CD8-positive, alpha-beta memory T cell (primary cell): ENCODE data around the gene IFFO2. TPM values are rescaled to one million over a fixed set of nuclear protein-coding genes. Genes with fewer than 3 reads are reported as not detected.
A peak's percentile ranks its signal among the peaks of the same experiment; 100 is the strongest.

Experiments
- CTCF ChIA-PET: fragments of 350-600 bp; sonication (Branson Sonifier 250); formaldehyde crosslinking; loops from one replicate; lab custom pipeline; 2021; ENCODE audit warnings: antibody characterized with exemption; lab: Charles Lee
- POLR2A ChIA-PET: fragments of 350-600 bp; sonication (Branson Sonifier 250); formaldehyde crosslinking; loops from one replicate; lab custom pipeline; 2021; ENCODE audit warnings: antibody characterized with exemption; lab: Charles Lee
- DNase-seq, 5 donors: peaks; one replicate each; pipeline versions ENCODE4 v3.0.0 to v3.0.0-alpha.2; 2020 to 2022; ENCODE audit warnings: mixed read lengths in 1 of 5
- H3K27ac ChIP-seq: one replicate; pipeline ENCODE4 v1.7.0; 2013; ENCODE audit warnings: low read depth, mild to moderate bottlenecking, low read length, moderate library complexity
- H3K27me3 ChIP-seq: 2 replicates; pipeline ENCODE4 v1.7.0; 2013; ENCODE audit warnings: low read length, mild to moderate bottlenecking; ENCODE audit not compliant: insufficient read depth, poor library complexity, severe bottlenecking
- H3K36me3 ChIP-seq: 2 replicates; pipeline ENCODE4 v1.7.0; 2013; ENCODE audit warnings: mild to moderate bottlenecking, low read length, moderate library complexity; ENCODE audit not compliant: insufficient read depth
- H3K4me1 ChIP-seq: 2 replicates; pipeline ENCODE4 v1.7.0; 2013; ENCODE audit warnings: mild to moderate bottlenecking, low read length, moderate library complexity; ENCODE audit not compliant: insufficient read depth
- H3K4me3 ChIP-seq: 2 replicates; pipeline ENCODE4 v1.7.0; 2013; ENCODE audit warnings: mild to moderate bottlenecking, low read length
- H3K9me3 ChIP-seq: 2 replicates; pipeline ENCODE4 v1.7.0; 2013; ENCODE audit warnings: mild to moderate bottlenecking, low read length
- H3K27ac Mint-ChIP-seq, 8 donors: one replicate each; pipeline ENCODE4 v1.8.0; 2020 to 2021; ENCODE audit warnings: mixed read lengths in 8 of 8, mild to moderate bottlenecking in 6 of 8, inconsistent platforms in 3 of 8, moderate library complexity in 3 of 8
- H3K27me3 Mint-ChIP-seq, 2 donors: one replicate each; pipeline ENCODE4 v1.8.0; 2020 to 2021; ENCODE audit warnings: mixed read lengths in 2 of 2, mild to moderate bottlenecking in 1 of 2, moderate library complexity in 1 of 2
- H3K36me3 Mint-ChIP-seq, 3 donors: one replicate each; pipeline ENCODE4 v1.8.0; 2020 to 2021; ENCODE audit warnings: mixed read lengths in 3 of 3, inconsistent platforms in 1 of 3, mild to moderate bottlenecking in 1 of 3
- H3K4me1 Mint-ChIP-seq, 3 donors: one replicate each; pipeline ENCODE4 v1.8.0; 2020 to 2021; ENCODE audit warnings: mixed read lengths in 3 of 3, inconsistent platforms in 1 of 3, mild to moderate bottlenecking in 1 of 3
- H3K4me3 Mint-ChIP-seq, 7 donors: one replicate each; pipeline ENCODE4 v1.8.0; 2020 to 2021; ENCODE audit warnings: mixed read lengths in 7 of 7, mild to moderate bottlenecking in 6 of 7, moderate library complexity in 4 of 7, inconsistent platforms in 2 of 7
- H3K9me3 Mint-ChIP-seq, 5 donors: one replicate each; pipeline ENCODE4 v1.8.0; 2020 to 2022; ENCODE audit warnings: mixed read lengths in 5 of 5, mild to moderate bottlenecking in 3 of 5, moderate library complexity in 2 of 5, inconsistent platforms in 1 of 5
- polyA plus RNA-seq: library from polyadenylated mRNA; unstranded; fragments of 300-500 nt; fragmentation: Illumina TruSeq; gene quantifications from one replicate; pipeline ENCODE4 v1.2.3, GENCODE V29; 2021
- total RNA-seq, 2 experiments: library from RNA; stranded (reverse); gene quantifications; one replicate each; pipeline ENCODE4 v1.2.3, GENCODE V29; 2021

Gene IFFO2
- total and polyA plus RNA-seq, 3 experiments from 2014 or later: 3.2 to 37.7 (median 33.1) TPM

- H3K36me3 Mint-ChIP-seq: peaks cover 0 to 14% (median 3%) of the 10 kb centered on the region in 3 donors
- H3K27ac ChIP-seq: no peak overlapping the region
- no peak for DNase-seq
- H3K36me3 ChIP-seq: no peaks in the 10 kb centered on the region
- peaks cover 2 to 4% (median 2%) of the 10 kb centered on the region in 3 donors for H3K4me1 Mint-ChIP-seq
- ChIA-PET CTCF (no interaction called here), POLR2A (no interaction called here)
- no peaks in the 10 kb centered on the region for H3K27me3 ChIP-seq
- peaks cover 9 to 44% of the 10 kb centered on the region in 2 donors for H3K27me3 Mint-ChIP-seq
- no peaks in the 10 kb centered on the region for H3K4me1 ChIP-seq
- H3K4me3 Mint-ChIP-seq: no peak overlapping the region
- no peak overlapping the region for H3K4me3 ChIP-seq
- no peaks in the 10 kb centered on the region for H3K9me3 ChIP-seq
- H3K9me3 Mint-ChIP-seq: peaks cover 0 to 6% (median 4%) of the 10 kb centered on the region in 5 donors
- peak overlapping the region in 1 of 8 donors; percentile 35 for H3K27ac Mint-ChIP-seq
Observed at GRCh38 chr1:18977428-18977827, 21.0 kb upstream of the IFFO2 start.

GRCh38 chr1:18976096-18976495, 19.6 kb upstream of the IFFO2 start:
- Histone ChIP-seq H3K9me3 (no peaks in the 10 kb centered on the region), H3K27me3 (no peaks in the 10 kb centered on the region), H3K27ac (no peak overlapping the region), H3K4me1 (no peaks in the 10 kb centered on the region), H3K4me3 (no peak overlapping the region), H3K36me3 (no peaks in the 10 kb centered on the region)
- peaks cover 0 to 14% (median 3%) of the 10 kb centered on the region in 3 donors for H3K36me3 Mint-ChIP-seq
- H3K9me3 Mint-ChIP-seq: peaks cover 0 to 6% (median 4%) of the 10 kb centered on the region in 5 donors
- peaks cover 2 to 5% (median 2%) of the 10 kb centered on the region in 3 donors for H3K4me1 Mint-ChIP-seq
- POLR2A ChIA-PET: no interaction called here
- CTCF ChIA-PET: interaction anchor here (1.1 to 4.7 kb wide), 3 partner anchors 63 to 93 kb away, joined by 4 to 37 read pairs (median 17); no protein-coding TSS in a partner anchor
- H3K27ac Mint-ChIP-seq: no peak overlapping the region
- H3K27me3 Mint-ChIP-seq: peaks cover 8 to 41% of the 10 kb centered on the region in 2 donors
- H3K4me3 Mint-ChIP-seq: no peak overlapping the region
- no peak for DNase-seq

- Mint-ChIP-seq H3K36me3 (peaks cover 0 to 6% (median 0%) of the 10 kb centered on the region in 3 donors), H3K27me3 (peaks cover 6 to 34% of the 10 kb centered on the region in 2 donors), H3K4me1 (peaks cover 2 to 5% (median 2%) of the 10 kb centered on the region in 3 donors), H3K4me3 (no peak overlapping the region), H3K27ac (no peak overlapping the region), H3K9me3 (no peaks in the 10 kb centered on the region)
- POLR2A ChIA-PET: no interaction called here
- DNase-seq: no peak
- Histone ChIP-seq H3K9me3 (no peaks in the 10 kb centered on the region), H3K27ac (no peak overlapping the region), H3K4me1 (no peaks in the 10 kb centered on the region), H3K27me3 (no peaks in the 10 kb centered on the region), H3K4me3 (no peak overlapping the region), H3K36me3 (no peaks in the 10 kb centered on the region)
- CTCF ChIA-PET: interaction anchor here (0.6 to 4.7 kb wide), 6 partner anchors 52 to 91 kb away, joined by 3 to 87 read pairs (median 11); no protein-coding TSS in a partner anchor
Observed at GRCh38 chr1:18974606-18975005, 18.1 kb upstream of the IFFO2 start.

- H3K4me1 Mint-ChIP-seq: peaks cover 2 to 5% (median 2%) of the 10 kb centered on the region in 3 donors
- Histone ChIP-seq H3K9me3 (no peaks in the 10 kb centered on the region), H3K27ac (no peak overlapping the region), H3K4me3 (no peak overlapping the region), H3K36me3 (no peaks in the 10 kb centered on the region), H3K4me1 (no peaks in the 10 kb centered on the region), H3K27me3 (no peaks in the 10 kb centered on the region)
- H3K27ac Mint-ChIP-seq: no peak overlapping the region
- H3K27me3 Mint-ChIP-seq: peaks cover 5 to 30% of the 10 kb centered on the region in 2 donors
- DNase-seq: no peak
- H3K36me3 Mint-ChIP-seq: peaks cover 0 to 4% (median 0%) of the 10 kb centered on the region in 3 donors
- H3K4me3 Mint-ChIP-seq: no peak overlapping the region
- ChIA-PET CTCF (interaction anchor here (1.7 to 4.7 kb wide), 6 partner anchors 10 to 123 kb away, joined by 4 to 87 read pairs (median 12); no protein-coding TSS in a partner anchor), POLR2A (no interaction called here)
- no peaks in the 10 kb centered on the region for H3K9me3 Mint-ChIP-seq
Observed at GRCh38 chr1:18974005-18974404, 17.5 kb upstream of the IFFO2 start.

GRCh38 chr1:18973446-18973955, 17.0 kb upstream of the IFFO2 start:
- DNase-seq: no peak
- POLR2A ChIA-PET: no interaction called here
- Mint-ChIP-seq H3K9me3 (no peaks in the 10 kb centered on the region), H3K27ac (no peak overlapping the region), H3K27me3 (peaks cover 4 to 30% of the 10 kb centered on the region in 2 donors), H3K4me1 (peaks cover 2 to 5% (median 2%) of the 10 kb centered on the region in 3 donors), H3K4me3 (no peak overlapping the region), H3K36me3 (no peaks in the 10 kb centered on the region)
- Histone ChIP-seq H3K36me3 (no peaks in the 10 kb centered on the region), H3K27ac (no peak overlapping the region), H3K4me3 (no peak overlapping the region), H3K4me1 (no peaks in the 10 kb centered on the region), H3K9me3 (no peaks in the 10 kb centered on the region), H3K27me3 (no peaks in the 10 kb centered on the region)
- CTCF ChIA-PET: interaction anchor here (0.9 to 4.7 kb wide), 14 partner anchors 10 to 123 kb away, joined by 3 to 87 read pairs (median 10); partner anchors contain the start of genes ALDH4A1 and IFFO2

- Histone ChIP-seq H3K4me1 (no peaks in the 10 kb centered on the region), H3K36me3 (no peaks in the 10 kb centered on the region), H3K4me3 (no peak overlapping the region), H3K27ac (no peak overlapping the region), H3K9me3 (no peaks in the 10 kb centered on the region), H3K27me3 (no peaks in the 10 kb centered on the region)
- Mint-ChIP-seq H3K27me3 (peaks cover 3 to 29% of the 10 kb centered on the region in 2 donors), H3K9me3 (no peaks in the 10 kb centered on the region), H3K4me1 (peaks cover 2 to 5% (median 2%) of the 10 kb centered on the region in 3 donors), H3K27ac (no peak overlapping the region), H3K36me3 (no peaks in the 10 kb centered on the region), H3K4me3 (no peak overlapping the region)
- POLR2A ChIA-PET: interaction anchor here (0.8 to 1.1 kb wide), 3 partner anchors 46 to 71 kb away, joined by 3 to 7 read pairs (median 3); partner anchors contain the start of gene ALDH4A1
- CTCF ChIA-PET: interaction anchor here (0.7 to 4.7 kb wide), 18 partner anchors 9 to 124 kb away, joined by 3 to 87 read pairs (median 8); partner anchors contain the start of genes ALDH4A1 and IFFO2
- peak in 1 of 5 donors; percentile 7 for DNase-seq
Observed at GRCh38 chr1:18972991-18973390, 16.5 kb upstream of the IFFO2 start.

GRCh38 chr1:18972531-18972930, 16.1 kb upstream of the IFFO2 start:
- Histone ChIP-seq H3K4me1 (no peaks in the 10 kb centered on the region), H3K27ac (no peak overlapping the region), H3K36me3 (no peaks in the 10 kb centered on the region), H3K9me3 (no peaks in the 10 kb centered on the region), H3K27me3 (no peaks in the 10 kb centered on the region), H3K4me3 (no peak overlapping the region)
- Mint-ChIP-seq H3K4me3 (no peak overlapping the region), H3K36me3 (no peaks in the 10 kb centered on the region), H3K27ac (no peak overlapping the region), H3K4me1 (peaks cover 2 to 5% (median 2%) of the 10 kb centered on the region in 3 donors), H3K27me3 (peaks cover 3 to 24% of the 10 kb centered on the region in 2 donors), H3K9me3 (no peaks in the 10 kb centered on the region)
- DNase-seq: peak in 3 of 5 donors; percentile 46 to 52 (median 47)
- CTCF ChIA-PET: interaction anchor here (0.7 to 4.7 kb wide), 20 partner anchors 9 to 124 kb away, joined by 3 to 87 read pairs (median 6); partner anchors contain the start of genes ALDH4A1 and IFFO2
- POLR2A ChIA-PET: interaction anchor here (0.8 to 1.1 kb wide), 3 partner anchors 45 to 70 kb away, joined by 3 to 7 read pairs (median 3); partner anchors contain the start of gene ALDH4A1

GRCh38 chr1:18970762-18971161, 14.3 kb upstream of the IFFO2 start:
- peaks cover 2 to 5% (median 2%) of the 10 kb centered on the region in 3 donors for H3K4me1 Mint-ChIP-seq
- Histone ChIP-seq H3K27me3 (peaks cover 3% of the 10 kb centered on the region), H3K4me1 (no peaks in the 10 kb centered on the region), H3K27ac (no peak overlapping the region), H3K36me3 (no peaks in the 10 kb centered on the region), H3K9me3 (no peaks in the 10 kb centered on the region), H3K4me3 (no peak overlapping the region)
- POLR2A ChIA-PET: no interaction called here
- CTCF ChIA-PET: interaction anchor here (1.0 to 2.1 kb wide), 4 partner anchors 58 to 86 kb away, joined by 3 to 10 read pairs (median 5); no protein-coding TSS in a partner anchor
- DNase-seq: no peak
- H3K27ac Mint-ChIP-seq: peak overlapping the region in 1 of 8 donors; percentile 14
- no peaks in the 10 kb centered on the region for H3K9me3 Mint-ChIP-seq
- peaks cover 3 to 11% of the 10 kb centered on the region in 2 donors for H3K27me3 Mint-ChIP-seq
- H3K4me3 Mint-ChIP-seq: no peak overlapping the region
- no peaks in the 10 kb centered on the region for H3K36me3 Mint-ChIP-seq
